GM12891 (cell line): ENCODE data around the gene SCN4A.

Source experiments
- POLR2A ChIP-seq: IDR thresholded peaks from 2 replicates; pipeline ENCODE4 v1.6.1; 2011; ENCODE audit warnings: low read depth, low read length, control low read depth
- POLR2AphosphoS5 ChIP-seq: IDR thresholded peaks from 2 replicates; pipeline ENCODE4 v1.6.1; 2011; ENCODE audit warnings: low read depth, low read length, control low read depth

- TF ChIP-seq POLR2A = no peak
- TF ChIP-seq POLR2AphosphoS5 = no peak
Observed at GRCh38 chr17:63932721-63933120, 40.0 kb downstream of the SCN4A start.
